Heart left ventricle (tissue), 16 donors: ENCODE measurements around the gene SLITRK6. TPM values are rescaled to one million over a fixed set of nuclear protein-coding genes. Genes with fewer than 3 reads are reported as not detected.

ENCODE experiments used
- ATAC-seq, 4 donors: fragments of 200-7000 bp; cut with Tn5 transposase; one replicate each; pipeline ENCODE4 v1.9.1; 2020 to 2022; ENCODE audit warnings: moderate library complexity in 4 of 4, mild to moderate bottlenecking in 3 of 4, moderate number of reproducible peaks in 1 of 4
- DNase-seq, 5 donors: peaks; one replicate each; pipeline ENCODE4 v3.0.0-alpha.2; 2020
- H3K27ac ChIP-seq, 12 donors: fragments of 200-600 bp; sonication (generic) in 4 of 12; one replicate each; pipeline versions ENCODE4 v1.5.0 to v1.8.0; 2016 to 2022; ENCODE audit warnings: mild to moderate bottlenecking in 2 of 12
- H3K27me3 ChIP-seq, 9 donors: fragments of 200-600 bp; sonication (generic) in 2 of 9; one replicate each; pipeline versions ENCODE4 v1.5.1 to v1.8.0; 2016 to 2022; ENCODE audit warnings: mild to moderate bottlenecking in 3 of 9
- H3K36me3 ChIP-seq, 9 donors: fragments of 200-600 bp; sonication (generic) in 2 of 9; one replicate each; pipeline versions ENCODE4 v1.5.0 to v1.8.0; 2018 to 2022; ENCODE audit warnings: mild to moderate bottlenecking in 2 of 9
- H3K4me1 ChIP-seq, 12 donors: fragments of 200-600 bp; sonication (generic) in 4 of 12; one replicate each; pipeline versions ENCODE4 v1.5.0 to v1.8.0; 2016 to 2022; ENCODE audit warnings: mild to moderate bottlenecking in 3 of 12
- H3K4me3 ChIP-seq, 12 donors: fragments of 200-600 bp; sonication (generic) in 4 of 12; one replicate each; pipeline versions ENCODE4 v1.5.0 to v1.8.0; 2017 to 2022; ENCODE audit warnings: mild to moderate bottlenecking in 9 of 12, moderate library complexity in 4 of 12
- H3K9me3 ChIP-seq, 12 donors: fragments of 200-600 bp; sonication (generic) in 4 of 12; one replicate each; pipeline versions ENCODE4 v1.5.0 to v1.8.0; 2016 to 2022; ENCODE audit warnings: mild to moderate bottlenecking in 1 of 12
- POLR2A ChIP-seq, 2 donors: fragments of 450-650 bp; IDR thresholded peaks; one replicate each; pipeline ENCODE4 v1.6.1; 2017; ENCODE audit warnings: antibody characterized with exemption in 2 of 2, mild to moderate bottlenecking in 2 of 2, moderate library complexity in 2 of 2
- WGBS, 4 donors: extraction: QIAGEN DNeasy Blood & Tissue Kit in 2 of 4; methylation state at CpG; one replicate each; pipeline versions ENCODE4 v1.1.5 to v1.1.7; 2013 to 2018; 5-methylcytosine and 5-hydroxymethylcytosine counted together
- intact Hi-C, 10 donors: fragments of 100-400 bp; cut with DNase I; formaldehyde crosslinking; loops; one replicate each; pipeline versions ENCODE4 v1.11.1 to v1.14.2; 2022
- long read RNA-seq, 3 donors: library from polyadenylated mRNA; unstranded; transcript quantifications; one replicate each; pipeline ENCODE4 v2.0.0, GENCODE V29; 2020 to 2021
- polyA plus RNA-seq, 2 donors: library from polyadenylated mRNA; stranded (reverse); fragments of 200-250 nt; gene quantifications; one replicate each; pipeline ENCODE4 v1.2.3, GENCODE V29; 2013
- total RNA-seq, 9 donors: library from RNA; depleted of rRNA in 2 of 9; stranded (reverse); fragments of >200 nt in 2 of 9; fragmentation: NEBNext Ultra II Directional in 3 of 9; extraction: Animal tissue kit (Norgen Biotek cat#: 25700) in 3 of 9; gene quantifications; one replicate each; pipeline versions ENCODE4 v1.1.0 to v1.2.4, GENCODE V29; 2016 to 2023
- TF ChIP-seq, protein P1 (sequence below), 12 donors: fragments of 200-600 bp; sonication (generic) in 4 of 12; IDR thresholded peaks; one replicate each; pipeline versions ENCODE4 v1.5.0 to v1.8.0; 2018 to 2022; ENCODE audit warnings: antibody characterized with exemption in 12 of 12, mild to moderate bottlenecking in 5 of 12
- donor health status: ischemic (EF 13 %, LVEDD 7.1; RV severe dilation, severe dysfunction).
- donor health status: healthy with polysubstance abuse.
- donor health status: DM: no; HTN: yes; CAD: no.
- donor health status: DM: no; HTN: no; CAD: no.
- donor health status: ischemic (EF 25% LVEDD 6.9; RV normal size, moderate dysfunction).
- donor health status: ischemic (EF 25% LVEDD 5.7; RV mildly dilated, moderate dysfunction).
- donor health status: healthy.
- donor health status: DM: yes; HTN: yes; CAD: no.
- donor health status: ischemic (EF 35%, LVEDD 5.7; RV mildly dilated, moderate dysfunction).
- donor health status: nonischemic (EF 11% LVEDD 7.7; RV severe dilation, severe dysfunction).
- donor health status: DM: yes; HTN: yes; CAD: no.
- donor health status: PGD.
- donor health status: ischemic (EF 29% LVEDD 5.4; RV normal size, mild dysfunction).
- donor health status: nonischemic (EF 23%, LVEDD 6.1; RV moderate dilation, normal function).

The SLITRK6 gene, protein sequence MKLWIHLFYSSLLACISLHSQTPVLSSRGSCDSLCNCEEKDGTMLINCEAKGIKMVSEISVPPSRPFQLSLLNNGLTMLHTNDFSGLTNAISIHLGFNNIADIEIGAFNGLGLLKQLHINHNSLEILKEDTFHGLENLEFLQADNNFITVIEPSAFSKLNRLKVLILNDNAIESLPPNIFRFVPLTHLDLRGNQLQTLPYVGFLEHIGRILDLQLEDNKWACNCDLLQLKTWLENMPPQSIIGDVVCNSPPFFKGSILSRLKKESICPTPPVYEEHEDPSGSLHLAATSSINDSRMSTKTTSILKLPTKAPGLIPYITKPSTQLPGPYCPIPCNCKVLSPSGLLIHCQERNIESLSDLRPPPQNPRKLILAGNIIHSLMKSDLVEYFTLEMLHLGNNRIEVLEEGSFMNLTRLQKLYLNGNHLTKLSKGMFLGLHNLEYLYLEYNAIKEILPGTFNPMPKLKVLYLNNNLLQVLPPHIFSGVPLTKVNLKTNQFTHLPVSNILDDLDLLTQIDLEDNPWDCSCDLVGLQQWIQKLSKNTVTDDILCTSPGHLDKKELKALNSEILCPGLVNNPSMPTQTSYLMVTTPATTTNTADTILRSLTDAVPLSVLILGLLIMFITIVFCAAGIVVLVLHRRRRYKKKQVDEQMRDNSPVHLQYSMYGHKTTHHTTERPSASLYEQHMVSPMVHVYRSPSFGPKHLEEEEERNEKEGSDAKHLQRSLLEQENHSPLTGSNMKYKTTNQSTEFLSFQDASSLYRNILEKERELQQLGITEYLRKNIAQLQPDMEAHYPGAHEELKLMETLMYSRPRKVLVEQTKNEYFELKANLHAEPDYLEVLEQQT
- total RNA-seq (1 to 10 TPM in 1 of 9 donors, under 1 TPM in 8; 0.07 to 1.1 (median 0.63) TPM), polyA plus RNA-seq (under 1 TPM; 0.12 to 0.30 TPM)
- long read RNA-seq, donor 1, result 0 reads
- long read RNA-seq, donor 2, result 0 reads
- long read RNA-seq, donor 3, result 0 reads

DNA sequence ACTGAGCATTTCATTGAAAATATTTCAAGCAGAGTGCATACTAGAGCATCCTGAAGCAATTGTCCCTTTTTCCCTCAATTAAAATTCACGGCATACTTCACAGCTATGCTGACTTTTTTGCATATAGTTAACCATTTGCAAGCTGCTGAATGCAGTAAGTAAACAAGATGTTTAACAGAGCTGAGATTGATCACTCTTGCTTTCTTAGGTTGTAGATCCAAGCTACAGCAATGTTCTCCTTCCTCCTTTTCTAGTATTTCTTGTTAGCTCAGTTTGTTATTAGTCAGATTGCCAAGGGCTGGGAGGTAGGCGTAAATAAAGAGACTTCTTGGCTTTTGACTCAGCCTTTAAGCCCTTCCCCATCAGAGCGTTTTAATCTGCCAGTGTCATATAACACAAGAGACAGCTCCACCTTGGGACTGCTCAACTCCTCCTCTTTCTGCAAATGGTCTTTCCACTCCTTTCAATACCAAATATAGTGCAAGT is at the start of gene SLITRK6:
Gene SLITRK6, minus strand, starts transcription at position 323 of the 486 bp plus-strand sequence. CDS start 2,911 bp downstream, outside the sequence.
- Histone ChIP-seq H3K4me3 (peak within 1 kb of the TSS in 3 of 12 donors; percentile 3 to 37 (median 5)), H3K4me1 (no peaks in the 10 kb centered on the region), H3K36me3 (no peaks in the 10 kb centered on the region), H3K9me3 (no peaks in the 10 kb centered on the region), H3K27me3 (no peaks in the 10 kb centered on the region), H3K27ac (no peak within 1 kb of the TSS)
- intact Hi-C loops, result no loop called here
- no peak for TF ChIP-seq POLR2A (IDR thresholded peaks at IDR 0.05)
- TF ChIP-seq, protein P1, sequence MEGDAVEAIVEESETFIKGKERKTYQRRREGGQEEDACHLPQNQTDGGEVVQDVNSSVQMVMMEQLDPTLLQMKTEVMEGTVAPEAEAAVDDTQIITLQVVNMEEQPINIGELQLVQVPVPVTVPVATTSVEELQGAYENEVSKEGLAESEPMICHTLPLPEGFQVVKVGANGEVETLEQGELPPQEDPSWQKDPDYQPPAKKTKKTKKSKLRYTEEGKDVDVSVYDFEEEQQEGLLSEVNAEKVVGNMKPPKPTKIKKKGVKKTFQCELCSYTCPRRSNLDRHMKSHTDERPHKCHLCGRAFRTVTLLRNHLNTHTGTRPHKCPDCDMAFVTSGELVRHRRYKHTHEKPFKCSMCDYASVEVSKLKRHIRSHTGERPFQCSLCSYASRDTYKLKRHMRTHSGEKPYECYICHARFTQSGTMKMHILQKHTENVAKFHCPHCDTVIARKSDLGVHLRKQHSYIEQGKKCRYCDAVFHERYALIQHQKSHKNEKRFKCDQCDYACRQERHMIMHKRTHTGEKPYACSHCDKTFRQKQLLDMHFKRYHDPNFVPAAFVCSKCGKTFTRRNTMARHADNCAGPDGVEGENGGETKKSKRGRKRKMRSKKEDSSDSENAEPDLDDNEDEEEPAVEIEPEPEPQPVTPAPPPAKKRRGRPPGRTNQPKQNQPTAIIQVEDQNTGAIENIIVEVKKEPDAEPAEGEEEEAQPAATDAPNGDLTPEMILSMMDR (IDR thresholded peaks at IDR 0.05), result no peak
- DNase-seq (no peak), ATAC-seq (no peak)
- WGBS, 4 donors, result 7 to 19% (median 18%) methylated on average over 3 of the region's 3 CpGs

DNA sequence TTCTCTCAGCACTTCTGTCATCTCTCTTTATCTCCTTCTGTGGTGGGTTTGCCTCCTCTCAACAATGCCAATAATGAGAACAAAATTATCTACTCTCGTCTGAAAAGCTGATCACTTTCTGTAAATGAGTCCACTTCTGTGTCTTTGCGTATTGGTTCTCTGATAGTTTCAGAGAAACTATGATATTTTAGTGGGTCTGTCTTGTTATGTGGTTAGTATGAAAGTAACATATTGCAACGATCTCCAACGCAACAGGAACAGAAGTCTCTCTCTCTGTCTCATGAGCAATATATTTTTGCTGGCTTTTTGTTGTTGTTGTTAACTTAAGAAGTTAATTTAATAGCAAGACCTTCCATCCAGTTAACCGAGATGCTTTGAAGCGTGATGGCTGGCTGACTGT is 47.8 kb upstream of the SLITRK6 start:
- H3K27ac ChIP-seq, result no peak overlapping the region
- intact Hi-C loops, result no loop called here
- DNase-seq, result no peak
- H3K9me3 ChIP-seq, result peaks cover 0 to 23% (median 0%) of the 10 kb centered on the region in 12 donors
- TF ChIP-seq POLR2A (IDR thresholded peaks at IDR 0.05), result no peak
- TF ChIP-seq, protein P1 (IDR thresholded peaks at IDR 0.05), result no peak
- H3K4me3 ChIP-seq, result no peak overlapping the region
- H3K27me3 ChIP-seq, result no peaks in the 10 kb centered on the region
- H3K4me1 ChIP-seq, result no peaks in the 10 kb centered on the region
- H3K36me3 ChIP-seq, result no peaks in the 10 kb centered on the region
- ATAC-seq, result no peak
- 75 to 81% (median 79%) methylated on average over 6 of the region's 6 CpGs for WGBS, 4 donors

DNA sequence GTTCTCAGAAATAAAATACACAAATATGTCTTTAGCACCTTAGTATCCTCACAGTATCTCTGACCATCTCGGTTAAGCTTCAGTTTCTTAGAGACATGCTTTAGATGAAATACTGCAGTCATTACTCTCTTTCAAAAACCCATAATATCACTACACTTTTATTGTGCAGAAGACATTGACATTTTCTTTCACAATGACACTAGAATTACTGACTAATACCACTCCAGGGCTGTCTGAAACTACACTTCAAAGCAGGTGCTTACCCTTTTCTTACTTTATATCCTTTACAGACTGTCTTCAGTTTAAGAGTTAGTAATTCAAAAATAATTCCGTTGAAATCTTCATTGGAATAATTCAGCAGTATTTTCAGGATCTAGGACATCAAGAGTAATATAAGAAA is 42.2 kb upstream of the SLITRK6 start:
- Histone ChIP-seq H3K4me3 (no peak overlapping the region), H3K27me3 (no peaks in the 10 kb centered on the region), H3K4me1 (no peaks in the 10 kb centered on the region), H3K36me3 (no peaks in the 10 kb centered on the region), H3K27ac (no peak overlapping the region), H3K9me3 (no peaks in the 10 kb centered on the region)
- DNase-seq (no peak), ATAC-seq (no peak)
- TF ChIP-seq, protein P1 (IDR thresholded peaks at IDR 0.05), result no peak
- no peak for TF ChIP-seq POLR2A (IDR thresholded peaks at IDR 0.05)
- 47 to 63% (median 56%) methylated on average over 2 of the region's 2 CpGs for WGBS, 4 donors
- intact Hi-C loops, result no loop called here

DNA sequence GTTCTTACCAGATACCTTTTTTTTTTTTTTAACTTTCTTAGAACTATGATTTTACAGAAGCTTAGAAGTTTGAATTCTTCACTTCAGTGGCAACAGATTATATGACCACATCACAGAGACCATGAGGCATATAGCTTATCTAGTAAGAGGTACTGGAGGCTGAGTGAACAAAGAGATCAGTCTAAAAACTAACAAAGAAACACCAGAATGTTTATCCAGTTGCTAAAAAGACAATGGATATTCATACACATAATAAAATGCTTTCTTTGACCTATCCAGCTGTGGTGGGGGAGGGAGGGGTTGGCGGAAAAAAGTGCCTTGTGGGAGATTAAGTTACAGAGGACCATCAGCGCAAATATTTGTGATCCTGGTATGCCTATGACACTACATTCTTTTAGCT is 34.7 kb upstream of the SLITRK6 start:
- WGBS, 4 donors, result 85 to 98% (median 88%) methylated on average over 2 of the region's 2 CpGs
- TF ChIP-seq POLR2A (IDR thresholded peaks at IDR 0.05), result no peak
- TF ChIP-seq, protein P1 (IDR thresholded peaks at IDR 0.05), result no peak
- Histone ChIP-seq H3K4me1 (no peaks in the 10 kb centered on the region), H3K4me3 (no peak overlapping the region), H3K36me3 (no peaks in the 10 kb centered on the region), H3K9me3 (no peaks in the 10 kb centered on the region), H3K27me3 (no peaks in the 10 kb centered on the region), H3K27ac (no peak overlapping the region)
- DNase-seq (no peak), ATAC-seq (no peak)
- intact Hi-C loops, result no loop called here
